Breast epithelium (tissue), 3 donors: ENCODE results near the gene MBD3L5.

Experiments used
- CTCF ChIP-seq, 3 donors: fragments of 450-650 bp; IDR thresholded peaks; one replicate each; pipeline ENCODE4 v1.5.1; 2016 to 2017; ENCODE audit warnings: antibody characterized with exemption in 3 of 3, mild to moderate bottlenecking in 3 of 3, moderate library complexity in 3 of 3
- POLR2A ChIP-seq: fragments of 450-650 bp; IDR thresholded peaks from one replicate; pipeline ENCODE4 v1.6.1; 2016; ENCODE audit warnings: antibody characterized with exemption, mild to moderate bottlenecking, moderate library complexity

GRCh38 chr19:7007859-7008258, 22.5 kb upstream of the MBD3L5 start:
- TF ChIP-seq CTCF (IDR thresholded peaks at IDR 0.05) (no peak), POLR2A (no peak)
